ENCODE measurements around the gene TEX50. TPM values are rescaled to one million over a fixed set of nuclear protein-coding genes. Genes with fewer than 3 reads are reported as not detected.
"Not testable (repeated sequence)": the region's sequence is repeated elsewhere in the genome, so short reads cannot be mapped to it uniquely, and the experiment has no call there.

Gene TEX50
- total RNA-seq, 1 experiment from 2014 or later = not detected

GRCh38 chr1:173590557-173590956 is 44.6 kb upstream of the TEX50 start:
- Histone ChIP-seq H4K5ac (ENCODE audit: insufficient read length, low read depth, low read length) (no peak overlapping the region), H3K56ac (ENCODE audit: insufficient read length, low read depth, low read length) (no peak overlapping the region), H3K4me2 (ENCODE audit: insufficient read depth, insufficient read length, low read length) (no peak overlapping the region), H3K27ac (ENCODE audit: insufficient read length, low read depth, low read length) (no peak overlapping the region), H3K18ac (ENCODE audit: insufficient read length, low read depth, low read length) (no peak overlapping the region), H2BK12ac (ENCODE audit: insufficient read length, low read depth, low read length) (no peak overlapping the region), H2AK5ac (ENCODE audit: insufficient read length, low read length) (no peak overlapping the region), H3K4me1 (ENCODE audit: insufficient read depth, low read length) (no peaks in the 10 kb centered on the region), H2BK5ac (ENCODE audit: insufficient read length, low read length) (no peak overlapping the region), H4K20me1 (ENCODE audit: control insufficient read depth, insufficient read depth, insufficient read length) (no peaks in the 10 kb centered on the region), H2BK15ac (ENCODE audit: low read depth, low read length) (no peak overlapping the region), H3K23ac (ENCODE audit: insufficient read length, low read depth, low read length) (no peak overlapping the region), H3K79me2 (ENCODE audit: insufficient read depth, low read length) (no peaks in the 10 kb centered on the region), H3K9ac (ENCODE audit: extremely low read depth, insufficient read length, low read length) (no peak overlapping the region), H2AFZ (ENCODE audit: low read length) (no peak overlapping the region), H3K4ac (ENCODE audit: low read depth, low read length) (no peak overlapping the region), H3T11ph (ENCODE audit: low read length) (no peak overlapping the region), H4K91ac (ENCODE audit: insufficient read length, low read depth, low read length) (no peak overlapping the region), H3K9me3 (ENCODE audit: control insufficient read depth, low read depth, low read length) (no peaks in the 10 kb centered on the region), H3K79me1 (ENCODE audit: insufficient read depth, low read depth, low read length, poor library complexity, severe bottlenecking) (no peaks in the 10 kb centered on the region), H2BK120ac (ENCODE audit: low read depth, low read length, poor library complexity, severe bottlenecking) (no peak overlapping the region), H3K14ac (ENCODE audit: insufficient read depth, low read length) (no peak overlapping the region), H2BK20ac (ENCODE audit: low read depth, low read length, poor library complexity, severe bottlenecking) (no peak overlapping the region), H3K27me3 (ENCODE audit: insufficient read depth, low read length) (no peaks in the 10 kb centered on the region), H3K23me2 (ENCODE audit: insufficient read length, low read depth, low read length, poor library complexity, severe bottlenecking) (no peaks in the 10 kb centered on the region), H4K8ac (replicated peaks; ENCODE audit: insufficient read length, low read depth, low read length) (no peak overlapping the region)
- WGBS (ENCODE audit: extremely low coverage, insufficient read length, low lambda C conversion rate) = no CpG with 5 or more reads among the region's 1 CpG
- Mint-ChIP-seq H3K36me3 (ENCODE audit: insufficient read depth in 1 of 3, low read depth in 3 of 3) (no peaks in the 10 kb centered on the region), H3K9me3 (no peaks in the 10 kb centered on the region), H3K4me3 (no peak overlapping the region), H3K27me3 (ENCODE audit: low read depth) (no peaks in the 10 kb centered on the region), H3K27ac (no peak overlapping the region), H3K4me1 (no peaks in the 10 kb centered on the region)
- no peak for TF ChIP-seq CTCF (conservative IDR thresholded peaks at IDR 0.05)
- no peak for DNase-seq

- H3K9me3 Mint-ChIP-seq; H3K27me3 Mint-ChIP-seq (ENCODE audit: low read depth); H3K4ac ChIP-seq (ENCODE audit: low read depth, low read length); H4K5ac ChIP-seq (ENCODE audit: insufficient read length, low read depth, low read length); H3K27ac Mint-ChIP-seq; H3K4me3 Mint-ChIP-seq; H3K27ac ChIP-seq (ENCODE audit: insufficient read length, low read depth, low read length); H3K79me1 ChIP-seq (ENCODE audit: insufficient read depth, low read depth, low read length, poor library complexity, severe bottlenecking); H2BK20ac ChIP-seq (ENCODE audit: low read depth, low read length, poor library complexity, severe bottlenecking); H3K23ac ChIP-seq (ENCODE audit: insufficient read length, low read depth, low read length); H3K4me1 Mint-ChIP-seq; H3K79me2 ChIP-seq (ENCODE audit: insufficient read depth, low read length); H3K9ac ChIP-seq (ENCODE audit: extremely low read depth, insufficient read length, low read length); H2BK5ac ChIP-seq (ENCODE audit: insufficient read length, low read length); H3K23me2 ChIP-seq (ENCODE audit: insufficient read length, low read depth, low read length, poor library complexity, severe bottlenecking); DNase-seq; H3K36me3 Mint-ChIP-seq (ENCODE audit: insufficient read depth in 1 of 3, low read depth in 3 of 3); H2BK120ac ChIP-seq (ENCODE audit: low read depth, low read length, poor library complexity, severe bottlenecking); H3K14ac ChIP-seq (ENCODE audit: insufficient read depth, low read length); H2AFZ ChIP-seq (ENCODE audit: low read length); H3T11ph ChIP-seq (ENCODE audit: low read length); H4K8ac ChIP-seq (replicated peaks; ENCODE audit: insufficient read length, low read depth, low read length); H3K4me1 ChIP-seq (ENCODE audit: insufficient read depth, low read length); H4K20me1 ChIP-seq (ENCODE audit: control insufficient read depth, insufficient read depth, insufficient read length); H2BK15ac ChIP-seq (ENCODE audit: low read depth, low read length); H2BK12ac ChIP-seq (ENCODE audit: insufficient read length, low read depth, low read length); H2AK5ac ChIP-seq (ENCODE audit: insufficient read length, low read length); H3K4me2 ChIP-seq (ENCODE audit: insufficient read depth, insufficient read length, low read length); H3K9me3 ChIP-seq (ENCODE audit: control insufficient read depth, low read depth, low read length); H3K27me3 ChIP-seq (ENCODE audit: insufficient read depth, low read length); H3K56ac ChIP-seq (ENCODE audit: insufficient read length, low read depth, low read length); H3K18ac ChIP-seq (ENCODE audit: insufficient read length, low read depth, low read length); H4K91ac ChIP-seq (ENCODE audit: insufficient read length, low read depth, low read length): not testable (repeated sequence)
- WGBS (ENCODE audit: extremely low coverage, insufficient read length, low lambda C conversion rate) = no CpG with 5 or more reads among the region's 5 CpGs
Measured at GRCh38 chr1:173591138-173591537, 44.0 kb upstream of the TEX50 start.
